H9 (cell line): ENCODE data around the gene RIPPLY3. TPM values are rescaled to one million over a fixed set of nuclear protein-coding genes. Genes with fewer than 3 reads are reported as not detected.

Source experiments
- DNase-seq: peaks from one replicate; pipeline ENCODE4 v3.0.0-alpha.2; 2017
- H2AFZ ChIP-seq: one replicate; pipeline ENCODE4 v1.6.1; 2013; ENCODE audit warnings: mild to moderate bottlenecking, low read length, control low read depth, moderate library complexity
- H2AK5ac ChIP-seq: 2 replicates; pipeline ENCODE4 v1.6.1; 2013; ENCODE audit warnings: low read length, control low read depth, mixed read lengths; ENCODE audit not compliant: insufficient read length
- H2BK120ac ChIP-seq: one replicate; pipeline ENCODE4 v1.6.1; 2013; ENCODE audit warnings: low read depth, mild to moderate bottlenecking, low read length, control low read depth, inconsistent platforms; ENCODE audit not compliant: poor library complexity, severe bottlenecking
- H2BK12ac ChIP-seq: 2 replicates; pipeline ENCODE4 v1.6.1; 2013; ENCODE audit warnings: low read length, control low read depth, mixed read lengths, low read depth; ENCODE audit not compliant: insufficient read length
- H2BK15ac ChIP-seq: 2 replicates; pipeline ENCODE4 v1.6.1; 2013; ENCODE audit warnings: low read depth, low read length, control low read depth
- H2BK20ac ChIP-seq: one replicate; pipeline ENCODE4 v1.6.1; 2013; ENCODE audit warnings: low read depth, mild to moderate bottlenecking, low read length, control low read depth, inconsistent platforms; ENCODE audit not compliant: poor library complexity, severe bottlenecking
- H2BK5ac ChIP-seq: 2 replicates; pipeline ENCODE4 v1.6.1; 2013; ENCODE audit warnings: low read length, control low read depth, mixed read lengths; ENCODE audit not compliant: insufficient read length
- H3K14ac ChIP-seq: 2 replicates; pipeline ENCODE4 v1.6.1; 2013; ENCODE audit warnings: low read length, control low read depth; ENCODE audit not compliant: insufficient read depth
- H3K18ac ChIP-seq: 2 replicates; pipeline ENCODE4 v1.6.1; 2013; ENCODE audit warnings: low read depth, mild to moderate bottlenecking, mixed read lengths, low read length, control low read depth; ENCODE audit not compliant: insufficient read length
- H3K23ac ChIP-seq: 2 replicates; pipeline ENCODE4 v1.6.1; 2013; ENCODE audit warnings: low read length, control low read depth, mixed read lengths, low read depth; ENCODE audit not compliant: insufficient read length
- H3K23me2 ChIP-seq: 2 replicates; pipeline ENCODE4 v1.6.1; 2013; ENCODE audit warnings: low read depth, mild to moderate bottlenecking, mixed read lengths, low read length, control low read depth; ENCODE audit not compliant: insufficient read length, poor library complexity, severe bottlenecking
- H3K27ac ChIP-seq: 2 replicates; pipeline ENCODE4 v1.5.1; 2013; ENCODE audit warnings: low read length, control low read depth, mixed read lengths, low read depth; ENCODE audit not compliant: insufficient read length
- H3K27me3 ChIP-seq: 2 replicates; pipeline ENCODE4 v1.6.1; 2013; ENCODE audit warnings: low read length, control low read depth, inconsistent platforms; ENCODE audit not compliant: insufficient read depth
- H3K4ac ChIP-seq: 2 replicates; pipeline ENCODE4 v1.6.1; 2013; ENCODE audit warnings: low read depth, mild to moderate bottlenecking, control low read depth, inconsistent platforms, low read length, moderate library complexity
- H3K4me1 ChIP-seq: 2 replicates; pipeline ENCODE4 v1.6.1; 2013; ENCODE audit warnings: low read length, control low read depth, inconsistent platforms; ENCODE audit not compliant: insufficient read depth
- H3K4me2 ChIP-seq: 2 replicates; pipeline ENCODE4 v1.6.1; 2013; ENCODE audit warnings: low read length, control low read depth, mixed read lengths; ENCODE audit not compliant: insufficient read length, insufficient read depth
- H3K56ac ChIP-seq: 2 replicates; pipeline ENCODE4 v1.6.1; 2013; ENCODE audit warnings: low read depth, mild to moderate bottlenecking, mixed read lengths, low read length, control low read depth; ENCODE audit not compliant: insufficient read length
- H3K79me1 ChIP-seq: 2 replicates; pipeline ENCODE4 v1.6.1; 2013; ENCODE audit warnings: low read depth, mild to moderate bottlenecking, moderate library complexity, low read length, control low read depth, inconsistent platforms; ENCODE audit not compliant: insufficient read depth, poor library complexity, severe bottlenecking
- H3K79me2 ChIP-seq: 2 replicates; pipeline ENCODE4 v1.6.1; 2013; ENCODE audit warnings: low read length, control low read depth, inconsistent platforms; ENCODE audit not compliant: insufficient read depth
- H3K9ac ChIP-seq: 2 replicates; pipeline ENCODE4 v1.6.1; 2013; ENCODE audit warnings: low read length, control low read depth, mixed read lengths; ENCODE audit not compliant: insufficient read length; ENCODE audit errors: extremely low read depth
- H3K9me3 ChIP-seq: one replicate; pipeline ENCODE4 v1.6.1; 2013; ENCODE audit warnings: low read depth, low read length, inconsistent platforms; ENCODE audit not compliant: control insufficient read depth
- H3T11ph ChIP-seq: one replicate; pipeline ENCODE4 v1.6.1; 2013; ENCODE audit warnings: mild to moderate bottlenecking, low read length, control low read depth, inconsistent platforms
- H4K20me1 ChIP-seq: one replicate; pipeline ENCODE4 v1.6.1; 2013; ENCODE audit not compliant: control insufficient read depth, insufficient read length, insufficient read depth
- H4K5ac ChIP-seq: 2 replicates; pipeline ENCODE4 v1.6.1; 2013; ENCODE audit warnings: low read depth, mild to moderate bottlenecking, mixed read lengths, low read length, control low read depth; ENCODE audit not compliant: insufficient read length
- H4K8ac ChIP-seq: replicated peaks from 2 replicates; pipeline ENCODE4 v1.6.1; 2013; ENCODE audit warnings: low read length, control low read depth, mixed read lengths, low read depth; ENCODE audit not compliant: insufficient read length
- H4K91ac ChIP-seq: 2 replicates; pipeline ENCODE4 v1.6.1; 2013; ENCODE audit warnings: low read depth, mild to moderate bottlenecking, moderate library complexity, mixed read lengths, low read length, control low read depth; ENCODE audit not compliant: insufficient read length
- H3K27ac Mint-ChIP-seq, 3 experiments: 2 replicates in 2 of 3; 3 replicates in 1 of 3; pipeline ENCODE4 v1.8.0; 2020 to 2021; ENCODE audit warnings: mixed read lengths in 3 of 3, mild to moderate bottlenecking in 1 of 3, moderate library complexity in 1 of 3
- H3K27me3 Mint-ChIP-seq: 2 replicates; pipeline ENCODE4 v1.8.0; 2021; ENCODE audit warnings: low read depth, mild to moderate bottlenecking, moderate library complexity, mixed read lengths
- H3K36me3 Mint-ChIP-seq, 3 experiments: 2 replicates in 2 of 3; 3 replicates in 1 of 3; pipeline ENCODE4 v1.8.0; 2020 to 2021; ENCODE audit warnings: low read depth in 3 of 3, mixed read lengths in 3 of 3; ENCODE audit not compliant: insufficient read depth in 1 of 3
- H3K4me1 Mint-ChIP-seq, 2 experiments: 2 replicates each; pipeline ENCODE4 v1.8.0; 2020; ENCODE audit warnings: mixed read lengths in 2 of 2
- H3K4me3 Mint-ChIP-seq, 2 experiments: 2 replicates in 1 of 2; 3 replicates in 1 of 2; pipeline ENCODE4 v1.8.0; 2020 to 2021; ENCODE audit warnings: mild to moderate bottlenecking in 2 of 2, mixed read lengths in 2 of 2, moderate library complexity in 1 of 2
- H3K9me3 Mint-ChIP-seq, 2 experiments: 2 replicates in 1 of 2; 3 replicates in 1 of 2; pipeline ENCODE4 v1.8.0; 2020; ENCODE audit warnings: mild to moderate bottlenecking in 2 of 2, mixed read lengths in 2 of 2, moderate library complexity in 1 of 2
- WGBS: extraction: QIAGEN DNeasy Blood & Tissue Kit; methylation state at CpG from one replicate; pipeline ENCODE4 v1.1.7; 2013; ENCODE audit warnings: missing lambda C conversion rate, low lambda C conversion rate, mixed read lengths; ENCODE audit not compliant: insufficient read length; ENCODE audit errors: extremely low coverage; 5-methylcytosine and 5-hydroxymethylcytosine counted together
- total RNA-seq: library from RNA; stranded (reverse); gene quantifications from 2 replicates; pipeline ENCODE4 v1.2.1, GENCODE V29; 2021
- TF ChIP-seq, protein P1 (sequence below): fragments of 200-600 bp; sonication (generic); conservative IDR thresholded peaks from 3 replicates; pipeline ENCODE4 v1.8.0; 2021; ENCODE audit warnings: antibody characterized with exemption, mild to moderate bottlenecking

Gene RIPPLY3
- total RNA-seq, 1 experiment from 2014 or later: 1.9 TPM

- no peak overlapping the region for H3K14ac ChIP-seq
- no peak overlapping the region for H3K4ac ChIP-seq
- H4K20me1 ChIP-seq: no peaks in the 10 kb centered on the region
- H4K5ac ChIP-seq: no peak overlapping the region
- H2BK12ac ChIP-seq: no peak overlapping the region
- H3K27me3 ChIP-seq: peaks cover 8% of the 10 kb centered on the region; the same call in 1 of the 2 replicates
- no peak overlapping the region for H2BK120ac ChIP-seq
- no peak overlapping the region for H2AFZ ChIP-seq
- no peak overlapping the region for H2BK15ac ChIP-seq
- no peak overlapping the region for H3K27ac ChIP-seq
- no peaks in the 10 kb centered on the region for H3K79me2 ChIP-seq
- H3K23ac ChIP-seq: no peak overlapping the region
- H3K9me3 ChIP-seq: no peaks in the 10 kb centered on the region
- no peaks in the 10 kb centered on the region for H3K9me3 Mint-ChIP-seq
- H3K27ac Mint-ChIP-seq: no peak overlapping the region
- no peak overlapping the region for H4K8ac ChIP-seq
- no CpG with 5 or more reads among the region's 30 CpGs for WGBS
- peak; percentile 95 for DNase-seq
- no peak overlapping the region for H2AK5ac ChIP-seq
- peaks cover 12% of the 10 kb centered on the region for H3K23me2 ChIP-seq
- H3K18ac ChIP-seq: no peak overlapping the region
- peaks cover 8 to 11% of the 10 kb centered on the region in 2 experiments for H3K4me1 Mint-ChIP-seq
- no peaks in the 10 kb centered on the region for H3K79me1 ChIP-seq
- TF ChIP-seq, protein P1, sequence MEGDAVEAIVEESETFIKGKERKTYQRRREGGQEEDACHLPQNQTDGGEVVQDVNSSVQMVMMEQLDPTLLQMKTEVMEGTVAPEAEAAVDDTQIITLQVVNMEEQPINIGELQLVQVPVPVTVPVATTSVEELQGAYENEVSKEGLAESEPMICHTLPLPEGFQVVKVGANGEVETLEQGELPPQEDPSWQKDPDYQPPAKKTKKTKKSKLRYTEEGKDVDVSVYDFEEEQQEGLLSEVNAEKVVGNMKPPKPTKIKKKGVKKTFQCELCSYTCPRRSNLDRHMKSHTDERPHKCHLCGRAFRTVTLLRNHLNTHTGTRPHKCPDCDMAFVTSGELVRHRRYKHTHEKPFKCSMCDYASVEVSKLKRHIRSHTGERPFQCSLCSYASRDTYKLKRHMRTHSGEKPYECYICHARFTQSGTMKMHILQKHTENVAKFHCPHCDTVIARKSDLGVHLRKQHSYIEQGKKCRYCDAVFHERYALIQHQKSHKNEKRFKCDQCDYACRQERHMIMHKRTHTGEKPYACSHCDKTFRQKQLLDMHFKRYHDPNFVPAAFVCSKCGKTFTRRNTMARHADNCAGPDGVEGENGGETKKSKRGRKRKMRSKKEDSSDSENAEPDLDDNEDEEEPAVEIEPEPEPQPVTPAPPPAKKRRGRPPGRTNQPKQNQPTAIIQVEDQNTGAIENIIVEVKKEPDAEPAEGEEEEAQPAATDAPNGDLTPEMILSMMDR: peak; percentile 89
- peak overlapping the region; percentile 19 to 61; a peak in 3 of 5 replicates for H3K4me3 Mint-ChIP-seq
- no peaks in the 10 kb centered on the region for H3K4me1 ChIP-seq
- no peak overlapping the region for H3K4me2 ChIP-seq
- no peak overlapping the region for H3K9ac ChIP-seq
- no peak overlapping the region for H2BK20ac ChIP-seq
- H3K36me3 Mint-ChIP-seq: no peaks in the 10 kb centered on the region
- peaks cover 52% of the 10 kb centered on the region for H3K27me3 Mint-ChIP-seq
- no peak overlapping the region for H4K91ac ChIP-seq
- H3K56ac ChIP-seq: no peak overlapping the region
- no peak overlapping the region for H3T11ph ChIP-seq
- no peak overlapping the region for H2BK5ac ChIP-seq
Observed at GRCh38 chr21:37009740-37010341, 3.3 kb downstream of the RIPPLY3 start.
